Activated CD4-positive, alpha-beta T cell treated with anti-CD3 and anti-CD28 coated beads, Interleukin-10, Interleukin-2, amounts not matched to agents 100 ng/mL and 50 ng/mL, durations not matched to agents 16 hours and 8 hours (primary cell): Measurements from ENCODE around the gene C2orf42.
"Not testable (repeated sequence)": the region's sequence is repeated elsewhere in the genome, so short reads cannot be mapped to it uniquely, and the experiment has no call there.

Experiments used
- DNase-seq: peaks from one replicate; pipeline ENCODE4 v3.0.0-alpha.2; 2020

The C2orf42 gene

DNA sequence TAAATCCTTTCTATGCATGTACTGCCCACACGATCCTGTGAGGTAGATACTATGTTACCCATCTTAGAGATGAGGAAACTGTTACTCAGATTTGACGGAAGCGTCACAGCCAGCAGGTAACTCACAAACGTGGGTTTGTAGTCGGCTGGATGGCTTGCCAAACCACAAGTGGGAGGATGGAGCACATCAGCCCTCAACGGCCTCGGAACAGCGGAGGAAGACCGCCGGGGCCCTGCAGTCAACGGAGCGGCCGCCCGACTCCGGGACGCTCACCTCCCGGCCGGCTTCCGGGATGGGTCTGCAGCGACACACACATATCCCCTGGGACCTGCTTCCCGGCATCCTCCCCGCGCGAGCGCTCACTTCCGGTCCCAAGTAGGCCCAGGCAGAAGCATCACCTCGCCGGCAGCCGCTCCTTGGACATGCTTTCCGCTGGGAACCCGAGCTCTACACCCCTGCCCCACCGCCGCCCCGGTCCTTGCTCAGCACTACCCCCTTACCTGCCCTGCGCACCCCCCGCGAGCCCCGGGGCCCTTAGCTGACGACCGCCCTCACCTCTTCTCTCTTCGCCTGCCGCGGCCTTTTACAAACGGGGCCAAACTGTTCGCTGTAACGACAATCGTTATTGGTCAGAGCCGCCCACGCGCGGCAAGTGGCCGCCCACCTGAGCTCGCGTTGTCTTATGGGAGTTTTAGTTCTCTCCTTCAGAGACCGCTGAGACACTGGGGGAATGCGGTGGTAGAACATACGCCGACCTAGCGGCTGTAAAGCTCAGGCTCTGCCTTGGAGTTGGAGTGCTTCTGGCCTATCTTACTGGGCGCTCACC is at the start of gene C2orf42:
Gene C2orf42, minus strand, starts transcription at position 602 of the 826 bp plus-strand sequence. CDS start 9,034 bp downstream, outside the sequence.
- DNase-seq: peak; percentile 98

GRCh38 chr2:70240599-70240998 is 49.8 kb upstream of the C2orf42 start:
- DNase-seq: no peak

DNA sequence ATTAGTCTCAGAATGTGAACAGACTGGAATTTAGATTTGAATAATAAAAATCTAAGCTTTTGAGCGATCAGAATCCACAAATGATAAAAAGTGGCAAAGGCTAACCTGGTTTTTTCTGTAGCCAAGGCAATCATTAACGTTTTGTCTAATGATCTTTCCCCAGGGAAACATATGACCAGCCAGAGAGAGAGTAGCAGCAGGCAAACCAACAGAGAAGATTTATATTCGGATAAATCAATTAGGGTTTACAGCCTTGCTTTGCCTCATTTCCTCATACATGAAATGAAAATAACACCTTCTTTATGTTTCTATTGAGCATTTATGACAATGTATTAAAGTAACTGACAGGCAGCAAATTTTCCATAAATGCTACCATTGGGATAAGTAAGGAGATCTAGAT is 43.1 kb upstream of the C2orf42 start:
- no peak for DNase-seq

DNA sequence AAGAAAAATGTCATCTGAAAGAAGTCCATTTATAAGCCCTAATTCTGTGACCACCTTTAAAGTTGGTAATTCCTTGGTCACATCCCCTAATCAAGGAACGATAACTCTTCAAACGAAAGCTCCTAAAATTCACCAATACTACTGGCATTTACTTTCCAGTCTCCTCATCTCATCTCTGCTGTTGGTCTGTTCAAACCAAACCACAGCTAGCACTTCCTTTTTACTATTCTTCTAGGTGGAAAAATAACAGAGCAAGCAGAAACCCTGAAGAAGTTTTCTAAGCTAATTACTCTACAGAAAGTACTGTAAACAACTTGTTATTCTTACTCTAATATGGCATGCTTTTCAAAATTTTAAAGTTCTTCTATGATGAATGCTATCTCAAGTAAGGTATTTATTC is 36.0 kb upstream of the C2orf42 start:
- no peak for DNase-seq

DNA sequence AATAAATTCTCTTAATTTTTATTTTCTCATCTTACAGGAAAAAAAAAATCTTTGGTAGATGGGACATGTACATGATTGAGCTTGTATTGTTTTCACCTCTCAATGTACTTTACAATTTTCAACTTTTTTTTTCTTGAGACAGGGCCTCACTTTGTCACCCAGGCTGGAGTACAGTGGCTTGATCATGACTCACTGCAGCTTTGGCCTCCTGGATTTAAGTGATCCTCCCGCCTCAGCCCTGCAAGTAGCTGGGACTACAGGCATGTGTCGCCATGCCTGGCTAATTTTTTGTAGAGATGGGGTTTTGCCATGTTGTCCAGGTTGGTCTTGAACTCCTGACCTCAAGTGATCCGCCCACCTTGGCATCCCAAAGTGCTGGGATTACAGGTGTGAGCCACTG is 32.5 kb upstream of the C2orf42 start:
- DNase-seq: not testable (repeated sequence)

GRCh38 chr2:70214953-70215549 is 24.2 kb upstream of the C2orf42 start:
- DNase-seq: no peak

DNA sequence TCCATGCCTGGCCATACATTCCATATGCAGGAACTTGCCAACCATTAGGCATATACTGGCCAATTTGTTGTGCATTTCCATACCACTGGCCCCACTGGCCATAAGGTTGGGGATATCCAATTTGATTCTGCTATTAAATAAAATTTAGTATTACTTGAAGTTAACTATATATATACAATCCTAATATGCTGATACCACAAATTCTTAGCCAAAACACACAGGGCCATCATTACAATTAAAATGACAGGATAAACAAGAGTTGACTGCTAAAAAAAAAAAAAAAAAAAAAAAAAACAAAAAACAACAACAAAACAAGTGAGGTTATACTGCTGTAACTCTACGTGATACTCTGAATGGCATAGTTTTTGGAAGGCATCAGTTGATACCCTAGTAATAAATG is 23.5 kb upstream of the C2orf42 start:
- no peak for DNase-seq

GRCh38 chr2:70212298-70212932 is 21.6 kb upstream of the C2orf42 start:
- no peak for DNase-seq

DNA sequence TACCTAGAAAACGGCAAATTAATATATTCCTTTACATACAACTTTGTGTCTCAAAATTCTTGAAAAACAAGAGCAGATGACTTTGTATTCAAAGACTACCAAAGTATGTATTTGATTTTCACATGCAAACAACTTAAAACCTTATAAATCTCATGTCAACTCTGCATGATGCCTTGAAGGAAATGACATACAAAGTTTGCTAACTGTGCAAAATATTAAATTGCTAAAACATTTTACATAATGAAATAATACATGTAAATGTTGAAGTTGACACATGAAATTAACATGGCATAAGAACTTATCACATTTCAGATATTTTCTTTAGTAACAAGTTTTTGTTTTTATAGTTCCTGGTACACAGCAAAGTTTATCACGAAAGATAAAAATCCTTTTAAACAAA is 20.8 kb upstream of the C2orf42 start:
- DNase-seq: no peak

- DNase-seq: no peak
These were observed 13.6 kb upstream of the C2orf42 start for GRCh38 chr2:70204452-70204851.

GRCh38 chr2:70203086-70203485 is 12.3 kb upstream of the C2orf42 start:
- no peak for DNase-seq

DNA sequence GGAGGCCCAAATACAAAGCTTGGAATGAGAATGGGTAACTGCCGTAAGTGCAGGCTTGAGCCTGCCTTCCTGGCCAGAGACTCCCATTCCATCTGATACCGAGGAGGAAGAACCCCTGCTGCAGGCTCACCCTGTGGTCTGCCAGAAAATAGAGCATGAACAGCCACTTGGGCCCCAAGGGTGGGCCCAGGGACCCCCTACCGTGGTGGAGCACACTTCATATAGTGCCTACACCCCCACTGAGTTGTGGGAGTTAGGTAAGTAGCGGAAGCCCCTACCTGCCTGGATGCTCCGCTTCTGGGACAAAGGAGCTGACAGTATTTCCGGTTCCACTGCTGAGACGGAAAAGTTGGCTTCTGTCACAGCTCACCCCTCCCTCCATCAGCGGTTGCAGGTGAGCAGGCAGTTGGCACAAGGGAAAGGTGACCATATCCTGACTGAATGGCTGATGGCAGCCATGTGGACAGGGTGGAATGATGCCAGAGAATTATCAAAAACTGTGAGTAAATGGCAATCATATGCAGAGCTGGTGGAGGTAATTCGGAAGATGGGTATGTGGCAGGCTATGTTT is 11.5 kb upstream of the C2orf42 start:
- no peak for DNase-seq

GRCh38 chr2:70201831-70202230 is 11.0 kb upstream of the C2orf42 start:
- DNase-seq: no peak

DNA sequence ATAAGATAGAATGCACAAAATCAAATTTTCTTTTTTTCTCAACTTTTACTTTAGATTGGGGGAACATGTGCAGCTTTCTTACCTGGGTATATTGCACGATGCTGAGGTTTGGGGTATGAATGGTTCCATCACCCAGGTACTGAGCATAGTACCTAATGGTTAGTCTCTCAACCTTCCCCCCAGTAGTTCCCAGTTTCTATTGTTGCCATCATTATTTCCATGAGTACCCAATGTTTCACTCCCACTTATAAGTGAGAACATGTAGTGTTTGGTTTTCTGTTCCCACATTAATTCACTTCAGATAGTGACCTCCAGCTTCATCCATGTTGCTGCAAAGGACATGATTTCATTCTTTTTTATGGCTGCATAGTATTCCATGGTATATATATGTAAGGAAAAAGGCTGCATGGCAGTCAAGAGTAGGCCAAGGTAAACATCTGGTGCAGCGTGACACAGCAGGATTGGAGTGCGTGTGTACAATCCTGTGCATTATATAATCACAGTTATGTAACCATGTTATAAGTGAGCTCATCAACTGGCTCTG is 10.5 kb upstream of the C2orf42 start:
- DNase-seq: no peak

- DNase-seq: no peak
These were observed 8.6 kb upstream of the C2orf42 start for GRCh38 chr2:70199320-70199864.

DNA sequence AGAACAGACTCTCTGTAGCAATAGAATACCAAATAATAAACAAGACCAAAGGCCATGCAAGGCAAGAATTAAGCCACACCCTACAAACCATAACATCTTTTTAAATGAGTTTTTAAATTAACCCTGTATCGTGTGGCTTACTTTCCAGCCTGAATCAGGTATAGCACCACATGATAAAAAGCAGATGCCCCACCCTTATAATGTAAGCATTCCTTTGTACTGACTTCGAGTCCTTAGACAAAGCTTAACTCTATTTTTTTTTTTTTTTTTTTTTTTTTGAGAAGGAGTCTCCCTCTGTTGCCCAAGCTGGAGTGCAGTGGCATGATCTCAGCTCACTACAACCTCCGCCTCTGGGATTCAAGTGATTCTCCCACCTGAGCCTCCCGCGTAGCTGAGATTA is 1.7 kb upstream of the C2orf42 start:
- DNase-seq: no peak

DNA sequence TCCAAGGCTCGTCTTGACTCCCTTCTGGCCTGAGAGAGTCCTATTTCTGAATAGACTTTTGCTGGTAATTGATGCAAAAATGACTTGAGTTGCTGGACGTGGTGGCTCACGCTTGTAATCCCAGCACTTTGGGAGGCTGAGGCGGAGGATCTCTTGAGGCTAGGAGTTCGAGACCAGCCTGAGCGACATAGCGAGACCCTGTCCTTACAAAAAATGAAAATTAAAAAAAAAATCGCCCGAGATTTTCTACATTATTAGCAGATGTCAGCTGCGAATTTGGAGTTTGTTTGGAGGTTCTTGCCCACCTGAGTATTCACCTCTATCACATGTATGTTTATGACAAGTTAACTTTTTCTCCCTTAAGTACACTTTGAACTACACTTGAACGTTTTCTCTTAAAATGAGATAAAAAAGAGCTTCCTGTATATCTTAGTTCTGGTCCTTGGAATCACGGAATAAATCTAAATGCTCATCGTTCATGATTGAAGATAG is 471 bp upstream of the C2orf42 start:
- no peak for DNase-seq

DNA sequence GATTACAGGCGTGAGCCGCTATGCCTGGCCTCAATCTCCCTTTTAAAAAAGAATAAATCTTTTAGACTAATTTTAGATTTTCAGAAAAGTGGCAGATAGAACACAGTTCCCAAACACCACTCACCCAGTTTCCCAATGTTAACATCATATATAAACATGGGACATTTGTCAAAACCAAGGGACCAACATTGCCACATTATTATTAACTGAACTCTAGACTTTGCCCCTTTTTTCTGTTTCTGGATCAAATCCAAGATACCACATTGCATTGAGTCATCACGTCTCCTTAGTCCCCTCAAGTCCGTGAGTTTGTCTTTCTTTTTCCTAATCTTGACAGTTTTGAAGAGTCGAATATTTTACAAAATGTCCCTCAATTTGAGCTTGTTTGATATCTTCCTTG is 2.4 kb downstream of the C2orf42 start:
- no peak for DNase-seq

- not testable (repeated sequence) for DNase-seq
These were observed 3.6 kb downstream of the C2orf42 start for GRCh38 chr2:70187170-70187569.

GRCh38 chr2:70182689-70183088 is 8.1 kb downstream of the C2orf42 start:
- DNase-seq: no peak

GRCh38 chr2:70181363-70181956 is 9.4 kb downstream of the C2orf42 start:
- no peak for DNase-seq

- DNase-seq: no peak
These were observed 17.3 kb downstream of the C2orf42 start for GRCh38 chr2:70173520-70173919.
